Bronchial epithelial cell (primary cell): Measurements from ENCODE around the gene DUSP19. TPM values are rescaled to one million over a fixed set of nuclear protein-coding genes. Genes with fewer than 3 reads are reported as not detected.

ENCODE experiments used
- DNase-seq: peaks from one replicate; pipeline ENCODE4 v3.0.0-alpha.2; 2010; ENCODE audit warnings: low read depth
- FAIRE-seq: peaks from 2 replicates; lab custom pipeline; 2011; peaks lifted over from hg19 to GRCh38; lab: Jason Lieb, UNC
- H3K27me3 ChIP-seq: 2 replicates; pipeline ENCODE4 v1.5.1; 2011; ENCODE audit warnings: low read length; ENCODE audit not compliant: control insufficient read depth, insufficient read depth
- H3K36me3 ChIP-seq: 2 replicates; pipeline ENCODE4 v1.5.1; 2011; ENCODE audit warnings: low read length; ENCODE audit not compliant: control insufficient read depth, insufficient read depth
- H3K4me3 ChIP-seq: 2 replicates; pipeline ENCODE4 v1.5.1; 2011; ENCODE audit warnings: mild to moderate bottlenecking, low read depth, low read length, control low read depth
- CTCF ChIP-seq: IDR thresholded peaks from 2 replicates; pipeline ENCODE4 v1.5.1; 2011; ENCODE audit warnings: mild to moderate bottlenecking, moderate library complexity, low read length, control low read depth, inconsistent platforms; ENCODE audit not compliant: insufficient read depth, severe bottlenecking
- total RNA-seq: library from RNA; depleted of rRNA; stranded (reverse); fragments of >200 nt; gene quantifications from 2 replicates; pipeline ENCODE4 v1.2.1, GENCODE V29; 2014

DUSP19 gene, protein sequence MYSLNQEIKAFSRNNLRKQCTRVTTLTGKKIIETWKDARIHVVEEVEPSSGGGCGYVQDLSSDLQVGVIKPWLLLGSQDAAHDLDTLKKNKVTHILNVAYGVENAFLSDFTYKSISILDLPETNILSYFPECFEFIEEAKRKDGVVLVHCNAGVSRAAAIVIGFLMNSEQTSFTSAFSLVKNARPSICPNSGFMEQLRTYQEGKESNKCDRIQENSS
- under 0.01 and 0.38 TPM in 2 replicates for total RNA-seq

- no peaks in the 10 kb centered on the region for H3K27me3 ChIP-seq
- TF ChIP-seq CTCF: no peak
- no peaks in the 10 kb centered on the region for H3K36me3 ChIP-seq
- FAIRE-seq (no peak), DNase-seq (peak; percentile 98)
- H3K4me3 ChIP-seq: peak within 1 kb of the TSS; percentile 49
Observed at GRCh38 chr2:183078464-183079138, at the start of gene DUSP19. DUSP19 (plus strand) TSS chr2:183078747; CDS start chr2:183078934, 187 bp downstream.

DNA sequence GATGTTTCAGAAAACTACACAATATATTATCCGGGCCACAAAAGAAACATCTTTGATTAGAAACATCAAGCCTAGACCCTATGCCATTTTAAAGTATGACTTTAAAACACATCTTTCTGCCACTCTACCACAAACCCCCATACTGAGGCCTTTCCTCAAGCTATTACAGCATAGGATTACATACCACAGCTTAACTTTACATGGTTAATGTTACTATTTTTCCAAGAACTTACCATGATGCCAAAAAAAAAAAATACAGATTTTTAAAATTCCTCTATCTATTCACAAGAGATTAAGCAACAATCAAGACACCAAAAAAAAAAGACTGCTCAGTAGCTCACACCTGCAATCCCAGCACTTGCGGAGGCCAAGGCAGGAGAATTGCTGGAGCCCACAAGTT is 49.3 kb upstream of the DUSP19 start:
- DNase-seq (no peak), FAIRE-seq (no peak)
- Histone ChIP-seq H3K4me3 (no peak overlapping the region), H3K27me3 (no peaks in the 10 kb centered on the region), H3K36me3 (no peaks in the 10 kb centered on the region)
- TF ChIP-seq CTCF: no peak

DNA sequence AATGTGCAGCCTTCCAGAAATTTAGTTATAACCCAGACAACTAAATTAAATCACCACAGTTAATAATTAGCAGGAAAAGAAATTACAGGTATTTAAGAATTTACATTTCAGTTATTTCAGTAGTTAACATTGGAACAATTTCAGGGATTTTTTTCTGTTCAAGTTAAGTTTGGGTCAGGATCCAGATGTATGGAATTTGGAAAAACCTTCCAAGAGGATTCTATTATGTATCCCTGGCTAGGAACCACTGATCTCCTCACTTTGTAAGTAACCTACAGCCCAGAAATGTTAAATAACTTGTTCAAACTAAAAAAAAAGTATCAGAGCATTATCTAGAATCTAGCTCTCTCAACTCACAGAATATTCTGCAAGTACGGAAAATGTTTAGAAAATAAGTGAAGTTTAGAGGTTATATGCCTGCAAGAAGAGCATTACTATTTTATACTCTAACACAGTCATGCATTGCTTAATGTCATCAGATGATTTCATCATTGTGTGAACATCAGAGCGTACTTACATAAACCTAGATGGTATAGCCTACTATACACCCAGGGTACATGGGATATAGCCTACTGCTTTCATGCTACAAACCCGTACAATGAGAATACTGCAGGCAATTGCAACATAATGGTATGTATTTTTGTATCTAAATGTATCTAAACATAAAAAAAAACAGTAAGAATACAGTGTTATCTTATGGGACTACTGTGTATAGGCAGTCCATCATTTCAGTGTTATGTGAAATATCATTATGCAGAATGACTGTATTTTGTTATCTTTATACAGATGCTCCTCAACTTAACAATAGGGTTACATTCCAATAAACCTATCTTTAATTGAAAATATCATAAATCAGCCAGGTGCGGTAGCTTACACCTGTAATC is 46.4 kb upstream of the DUSP19 start:
- Histone ChIP-seq H3K4me3 (no peak overlapping the region), H3K36me3 (no peaks in the 10 kb centered on the region), H3K27me3 (no peaks in the 10 kb centered on the region)
- DNase-seq (peak; percentile 70), FAIRE-seq (no peak)
- no peak for TF ChIP-seq CTCF

DNA sequence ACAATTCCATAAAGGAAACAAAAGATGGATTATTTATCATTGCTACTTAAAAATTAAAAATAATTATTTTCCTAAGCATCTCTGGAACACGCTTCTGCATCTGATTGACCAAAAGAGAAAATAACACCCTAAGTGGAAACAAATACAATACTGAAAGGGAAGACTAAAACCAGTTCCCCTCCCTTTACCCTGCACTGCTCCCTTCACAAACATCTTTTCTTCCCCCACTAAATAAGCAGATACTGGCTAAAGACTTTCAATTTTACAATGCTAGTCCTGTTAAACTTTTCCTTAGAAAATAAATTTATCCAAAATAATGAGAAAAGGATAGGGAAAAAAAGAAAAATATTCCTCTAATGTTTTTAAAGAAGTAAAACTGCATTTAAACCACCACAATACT is 44.6 kb upstream of the DUSP19 start:
- Histone ChIP-seq H3K36me3 (no peaks in the 10 kb centered on the region), H3K27me3 (no peaks in the 10 kb centered on the region), H3K4me3 (no peak overlapping the region)
- DNase-seq (no peak), FAIRE-seq (no peak)
- no peak for TF ChIP-seq CTCF

DNA sequence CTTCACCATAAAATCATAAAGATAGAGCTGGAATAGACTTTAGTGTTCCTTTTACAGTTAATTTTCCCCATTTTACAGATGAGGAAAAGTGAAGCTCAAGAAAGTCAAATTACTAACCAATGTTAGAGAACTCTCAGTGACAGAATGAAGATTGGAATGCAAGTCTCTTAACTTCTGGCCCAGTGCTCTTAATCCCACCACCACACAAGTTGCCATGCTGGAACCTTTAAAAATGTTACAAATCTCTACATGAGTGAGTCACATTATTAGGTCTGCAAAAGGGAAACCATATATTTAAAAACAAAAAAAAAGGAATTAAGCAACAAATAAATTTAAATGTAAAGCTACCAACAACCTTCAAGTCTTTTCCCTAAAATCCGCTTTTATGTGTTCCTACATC is 43.7 kb upstream of the DUSP19 start:
- no peak for TF ChIP-seq CTCF
- H3K27me3 ChIP-seq: no peaks in the 10 kb centered on the region
- FAIRE-seq: no peak
- H3K4me3 ChIP-seq: no peak overlapping the region
- DNase-seq: no peak
- H3K36me3 ChIP-seq: no peaks in the 10 kb centered on the region
